GM12864 (cell line): ENCODE results near the gene SANBR.

Experiments used
- DNase-seq: peaks from one replicate; pipeline ENCODE4 v3.0.0-alpha.2; 2011; ENCODE audit warnings: low read depth
- H3K4me3 ChIP-seq: 2 replicates; pipeline ENCODE4 v1.5.1; 2011; ENCODE audit warnings: mild to moderate bottlenecking, low read depth, low read length, control low read depth
- CTCF ChIP-seq: IDR thresholded peaks from 2 replicates; pipeline ENCODE4 v1.5.1; 2011; ENCODE audit warnings: low read depth, mild to moderate bottlenecking, moderate library complexity, low read length, control low read depth, inconsistent platforms; ENCODE audit errors: missing control alignments

The SANBR gene

GRCh38 chr2:61089797-61090196 is 24.1 kb downstream of the SANBR start:
- H3K4me3 ChIP-seq = no peak overlapping the region
- no peak for DNase-seq
- TF ChIP-seq CTCF = no peak

- DNase-seq = no peak
- H3K4me3 ChIP-seq = no peak overlapping the region
- TF ChIP-seq CTCF = no peak
Measured at GRCh38 chr2:61090386-61090921, 24.8 kb downstream of the SANBR start.

- no peak for TF ChIP-seq CTCF
- H3K4me3 ChIP-seq = no peak overlapping the region
Measured at GRCh38 chr2:61091485-61091884, 25.8 kb downstream of the SANBR start.

GRCh38 chr2:61096438-61096837 is 30.8 kb downstream of the SANBR start:
- no peak overlapping the region for H3K4me3 ChIP-seq
- no peak for DNase-seq
- no peak for TF ChIP-seq CTCF

More at GRCh38 chr2:61091485-61091884, 25.8 kb downstream of the SANBR start:
- no peak for DNase-seq

- no peak for DNase-seq
- H3K4me3 ChIP-seq = no peak overlapping the region
- no peak for TF ChIP-seq CTCF
Measured at GRCh38 chr2:61100801-61101200, 35.1 kb downstream of the SANBR start.

- no peak overlapping the region for H3K4me3 ChIP-seq
- DNase-seq = no peak
- TF ChIP-seq CTCF = no peak
Measured at GRCh38 chr2:61109291-61109690, 43.6 kb downstream of the SANBR start.

- no peak overlapping the region for H3K4me3 ChIP-seq
- DNase-seq = no peak
- TF ChIP-seq CTCF = no peak
Measured at GRCh38 chr2:61111708-61112107, 46.0 kb downstream of the SANBR start.
